Putamen (tissue), 1 donor: ENCODE results near the gene RETREG3.

Source experiments
- DNase-seq: peaks from one replicate; pipeline ENCODE4 v3.0.0-alpha.2; 2016; ENCODE audit warnings: low spot score

Gene RETREG3

GRCh38 chr17:42609814-42610801 is 934 bp upstream of the RETREG3 start:
- DNase-seq: peak; percentile 11

- DNase-seq: no peak
Measured at GRCh38 chr17:42608305-42609181, 631 bp downstream of the RETREG3 start.

DNA sequence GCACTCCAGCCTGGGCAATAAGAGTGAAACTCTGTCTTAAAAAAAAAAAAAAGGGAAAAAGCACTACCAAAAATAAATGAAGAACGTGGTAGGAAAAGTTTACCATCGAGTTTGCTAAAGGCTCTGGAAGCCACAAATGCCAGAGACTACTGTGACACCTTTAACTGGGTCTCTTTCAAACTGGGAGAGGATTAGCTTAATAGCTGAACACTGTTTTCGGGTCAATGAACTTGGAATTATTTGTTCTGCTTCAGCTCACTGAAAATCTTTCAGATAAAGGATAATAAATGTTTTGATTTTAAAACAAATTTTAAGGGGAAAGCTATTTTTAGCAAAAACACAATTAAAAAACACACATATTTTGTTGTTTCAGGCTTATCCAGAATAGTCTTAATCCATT is 1.4 kb downstream of the RETREG3 start:
- no peak for DNase-seq

GRCh38 chr17:42603318-42603717 is 5.9 kb downstream of the RETREG3 start:
- DNase-seq: no peak

DNA sequence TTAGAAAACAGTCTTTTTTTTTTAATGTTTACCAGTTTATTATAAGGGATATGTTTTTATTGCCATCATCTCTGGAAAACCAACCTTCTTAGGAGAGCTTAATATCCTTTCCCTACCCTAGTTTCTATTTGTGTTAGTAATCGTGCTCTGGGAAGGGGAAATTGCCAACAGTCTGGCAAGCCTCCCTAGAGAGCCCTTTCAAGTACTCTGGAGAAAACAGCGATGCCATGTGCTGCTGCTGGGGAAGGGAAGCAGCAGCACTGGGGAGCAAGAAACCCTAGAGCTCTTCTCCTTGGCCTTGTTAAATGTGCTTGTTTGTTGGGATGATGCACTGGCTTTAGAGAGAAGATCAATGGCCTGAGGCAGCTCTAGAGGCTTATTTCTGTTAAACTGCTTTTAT is 10.3 kb downstream of the RETREG3 start:
- DNase-seq: no peak

DNA sequence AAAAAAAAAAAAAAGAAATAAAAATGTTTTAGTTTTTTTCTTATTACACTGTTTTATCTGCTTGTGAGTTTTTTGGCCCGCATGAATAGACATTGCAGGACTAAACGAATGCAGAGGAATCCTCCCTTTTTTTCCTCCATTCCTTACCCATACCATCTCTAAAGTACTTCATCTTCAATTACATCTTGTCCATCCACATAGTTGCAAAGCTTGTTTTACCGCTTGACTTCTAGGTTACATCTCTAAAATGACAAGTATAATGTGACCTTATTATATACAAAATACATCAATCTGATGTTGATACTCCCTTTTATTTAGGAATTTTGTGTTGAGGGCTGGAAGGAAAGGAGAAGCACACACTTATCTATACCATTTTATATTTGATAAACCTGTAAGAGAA is 12.8 kb downstream of the RETREG3 start:
- no peak for DNase-seq

DNA sequence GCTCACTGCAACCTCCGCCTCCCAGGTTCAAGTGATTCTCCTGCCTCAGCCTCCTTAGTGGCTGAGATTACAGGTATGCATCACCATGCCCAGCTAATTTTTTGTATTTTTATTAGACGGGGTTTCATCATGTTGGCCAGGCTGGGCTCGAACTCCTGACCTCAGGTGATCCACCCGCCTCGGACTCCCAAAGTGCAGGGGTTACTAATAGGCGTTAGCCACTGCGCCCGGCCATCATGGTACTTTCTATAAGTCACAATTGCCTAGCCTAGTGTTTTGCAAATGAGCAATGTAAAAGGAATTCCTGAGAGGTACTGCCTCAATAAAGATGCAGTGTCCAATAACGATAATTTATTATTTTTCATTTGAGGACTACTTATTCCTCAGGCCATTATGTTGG is 17.8 kb downstream of the RETREG3 start:
- no peak for DNase-seq

DNA sequence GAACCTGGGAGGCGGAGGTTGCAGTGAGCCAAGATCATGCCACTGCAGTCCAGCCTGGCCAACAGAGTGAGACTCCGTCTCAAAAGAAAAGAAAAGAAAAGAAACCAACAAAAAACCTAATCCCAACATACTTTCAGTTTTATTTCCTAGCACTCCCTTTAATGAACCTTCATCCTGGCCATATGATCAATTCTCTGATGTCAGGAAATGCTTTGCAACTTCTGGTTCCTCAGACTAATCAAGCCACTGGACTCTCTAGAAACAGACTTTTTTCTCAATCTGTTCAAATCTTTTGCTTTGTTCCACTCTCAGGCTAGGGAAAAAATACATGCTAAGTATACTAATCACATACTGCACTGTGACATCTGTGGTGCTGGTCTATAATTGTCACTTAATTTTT is 18.3 kb downstream of the RETREG3 start:
- DNase-seq: no peak

DNA sequence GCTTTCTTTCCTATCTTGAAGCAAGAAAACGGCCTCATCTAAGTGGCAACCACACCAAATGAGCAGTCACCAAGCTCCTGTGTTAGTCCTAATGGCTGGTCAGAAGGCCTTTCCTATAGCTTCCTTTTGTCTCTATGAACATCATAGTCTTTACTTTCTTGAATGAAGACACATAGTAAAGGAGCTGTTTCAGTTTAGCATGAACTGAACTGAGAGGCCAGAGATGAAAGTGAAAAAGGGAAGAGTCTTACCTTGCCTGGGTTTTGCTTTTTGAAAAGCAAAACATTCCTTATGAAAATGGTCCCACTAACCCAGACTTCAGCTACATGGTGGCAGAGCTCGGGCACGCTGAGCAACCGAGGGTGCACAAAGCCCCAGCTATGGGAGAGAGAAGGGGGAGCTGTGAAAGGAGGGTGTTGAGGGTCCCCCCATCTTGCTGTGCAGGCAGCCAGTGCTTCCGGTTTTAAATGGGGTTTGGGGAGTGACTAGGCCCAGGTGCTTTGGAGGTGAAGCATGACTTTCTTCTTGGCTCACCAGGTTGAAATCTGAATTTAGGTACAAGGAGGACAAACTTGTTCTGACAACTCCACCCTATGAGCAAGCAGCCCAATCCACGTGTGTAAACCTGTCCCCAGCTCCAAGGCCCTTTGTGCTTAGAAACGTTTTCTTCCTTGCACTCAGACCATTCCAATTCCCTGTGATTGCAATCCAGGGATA is 22.5 kb downstream of the RETREG3 start:
- DNase-seq: no peak

DNA sequence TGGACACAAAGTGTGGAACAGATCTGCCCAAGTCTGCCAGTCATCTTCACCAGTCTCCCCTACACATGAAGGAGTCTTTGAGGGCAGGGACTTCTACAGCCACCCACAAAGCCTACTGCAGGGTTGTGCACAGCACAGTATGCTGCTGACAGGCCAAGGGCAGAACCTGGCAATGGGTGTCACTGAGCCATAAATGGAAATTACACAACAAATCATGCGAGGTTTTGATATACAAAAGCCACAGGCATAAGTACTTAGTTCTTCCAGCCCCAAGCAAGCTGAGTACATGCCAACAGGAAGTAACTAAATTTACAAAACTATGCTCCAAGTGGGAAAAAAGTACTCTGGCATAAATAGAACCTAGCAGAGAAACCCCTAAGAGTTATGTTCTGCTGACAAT is 23.8 kb downstream of the RETREG3 start:
- no peak for DNase-seq

- DNase-seq: no peak
Measured at GRCh38 chr17:42584880-42585279, 24.3 kb downstream of the RETREG3 start.

DNA sequence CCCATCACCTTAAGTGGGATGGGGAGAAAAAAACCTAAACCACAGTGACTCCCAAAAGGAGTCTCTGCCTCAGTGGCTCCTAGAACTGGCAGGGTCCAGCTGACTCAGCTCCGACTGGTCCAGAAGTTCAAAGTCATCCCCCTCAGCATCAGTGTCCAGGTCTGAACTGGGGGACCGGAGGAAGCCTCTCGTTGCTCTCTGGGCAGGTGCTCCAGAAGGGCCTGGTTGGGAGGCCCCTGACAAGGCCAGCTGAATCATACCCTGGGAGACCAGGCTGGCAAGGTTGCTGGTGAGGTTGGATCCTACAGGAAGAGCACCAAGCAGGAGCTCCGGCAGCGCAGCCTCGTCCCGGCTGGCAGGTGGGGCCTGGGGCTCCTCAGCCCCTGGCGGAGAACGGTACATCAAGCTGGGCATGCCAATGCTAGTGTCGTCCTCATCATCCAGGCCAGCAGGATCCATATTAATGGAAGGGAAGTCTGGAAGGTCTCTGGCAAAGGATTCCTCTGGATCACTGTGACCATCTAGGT is 27.4 kb downstream of the RETREG3 start:
- DNase-seq: no peak

DNA sequence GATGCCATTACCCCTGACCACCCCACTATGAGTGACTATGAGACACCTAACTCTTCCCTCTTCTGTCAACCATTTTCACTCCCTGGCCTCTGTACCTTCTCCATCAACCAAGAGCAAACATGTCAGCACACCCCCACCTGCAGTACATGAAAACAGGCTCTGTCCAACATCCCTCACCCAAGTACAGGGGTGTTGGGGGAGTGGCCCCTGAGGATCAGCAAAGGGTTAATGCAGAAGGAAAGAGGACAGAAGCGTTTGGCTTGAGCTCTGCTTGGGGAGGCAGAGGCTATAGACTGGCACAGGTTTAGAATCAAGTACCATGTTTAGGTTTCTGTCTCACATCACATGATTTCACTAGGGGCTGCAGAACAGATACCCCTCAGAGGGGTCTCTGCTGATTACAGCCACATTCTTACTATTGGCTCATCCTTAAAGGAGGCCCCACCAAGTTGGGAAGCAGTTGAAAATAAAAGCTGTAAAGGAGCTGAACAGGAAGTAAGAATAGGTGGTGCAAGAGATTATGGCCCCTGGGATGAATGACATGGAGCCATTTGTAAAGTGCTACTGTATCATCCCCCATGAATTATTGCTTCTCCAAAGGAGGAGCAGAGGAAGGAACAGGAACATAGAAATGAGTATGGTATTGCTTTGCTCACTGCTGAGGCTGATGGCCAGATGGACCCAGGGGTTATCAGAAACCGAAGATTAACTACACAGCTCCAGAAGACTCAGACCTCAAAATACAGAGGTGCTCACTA is 29.2 kb downstream of the RETREG3 start:
- DNase-seq: no peak

DNA sequence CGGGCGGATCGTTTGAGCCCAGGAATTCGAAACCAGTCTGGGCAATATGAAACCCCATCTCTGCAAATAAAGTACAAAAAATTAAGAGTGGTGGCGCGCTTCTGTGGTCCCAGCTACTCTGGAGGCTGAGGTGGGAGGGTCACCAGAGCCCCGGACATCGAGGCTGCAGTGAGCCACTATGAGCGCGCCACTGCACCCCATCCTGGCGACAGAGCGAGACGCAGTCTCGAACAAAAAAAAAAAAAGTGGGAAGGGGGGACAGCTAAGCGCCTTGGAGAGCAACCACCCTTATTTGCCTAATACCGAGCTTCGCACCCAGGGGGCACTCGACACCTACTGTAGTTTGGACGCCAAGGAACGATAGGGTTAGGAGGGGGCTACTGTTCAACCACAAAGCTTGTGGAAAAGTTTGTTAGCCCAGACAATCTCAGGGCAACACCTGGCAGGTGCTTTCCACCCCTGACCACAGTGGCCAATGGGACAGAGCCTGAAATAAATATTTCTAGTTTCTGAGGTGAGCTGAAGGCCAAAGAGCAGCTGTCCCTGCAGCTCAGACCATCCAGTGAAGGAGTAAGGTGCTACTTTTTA is 30.8 kb downstream of the RETREG3 start:
- DNase-seq: peak; percentile 69

- peak; percentile 94 for DNase-seq
Measured at GRCh38 chr17:42577532-42578281, 31.5 kb downstream of the RETREG3 start, which contains the start of gene PSMC3IP. TSS of gene PSMC3IP (minus strand) at chr17:42577729. CDS start at chr17:42577686, 43 bp downstream.

DNA sequence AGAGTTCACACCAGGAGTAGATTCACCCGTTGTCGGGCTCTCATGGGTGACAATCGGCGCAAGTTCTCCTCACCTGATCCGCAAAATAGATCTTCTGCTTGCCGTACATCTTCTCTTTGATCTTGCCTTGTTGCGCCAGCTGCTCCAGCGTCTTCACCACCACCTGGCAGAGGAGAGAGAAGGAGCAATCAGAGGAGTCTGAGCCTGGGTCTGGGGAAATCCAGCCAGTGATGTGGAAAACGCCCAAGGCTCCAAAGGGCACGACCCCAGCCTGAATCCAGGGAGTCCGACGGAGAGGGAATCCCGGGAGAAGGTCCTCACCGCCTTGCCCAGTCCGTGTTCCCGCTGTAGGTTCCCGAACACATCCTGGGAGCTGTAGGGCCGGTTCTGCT is 32.0 kb downstream of the RETREG3 start:
- no peak for DNase-seq

- DNase-seq: no peak
Measured at GRCh38 chr17:42574463-42574862, 34.7 kb downstream of the RETREG3 start.

DNA sequence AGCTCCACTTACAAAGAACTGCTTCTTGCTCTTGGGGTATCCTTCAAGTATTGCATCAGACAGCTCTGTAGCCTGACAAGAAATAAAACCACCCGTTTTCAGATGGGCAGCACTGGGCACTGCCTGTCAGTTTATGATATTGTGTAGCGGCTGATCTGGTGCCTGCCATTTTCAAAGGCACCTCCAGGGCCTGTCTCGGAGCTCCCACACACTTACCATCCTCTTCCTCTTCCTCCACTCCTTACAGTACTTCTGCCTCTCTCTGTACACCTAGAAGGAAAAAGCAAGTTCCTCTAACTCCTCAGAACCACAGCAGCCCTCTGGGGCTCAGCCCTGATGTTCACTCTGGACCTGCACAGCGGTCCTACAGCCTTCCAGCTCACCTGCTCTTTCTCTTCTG is 36.1 kb downstream of the RETREG3 start:
- DNase-seq: no peak

GRCh38 chr17:42571435-42572225 is 37.5 kb downstream of the RETREG3 start:
- no peak for DNase-seq
